Activated naive CD8-positive, alpha-beta T cell treated with anti-CD3 and anti-CD28 coated beads for 36 hours (primary cell): ENCODE results near the gene TTK. TPM values are rescaled to one million over a fixed set of nuclear protein-coding genes. Genes with fewer than 3 reads are reported as not detected.

Source experiments
- DNase-seq: peaks from one replicate; pipeline ENCODE4 v3.0.0; 2021
- H3K27ac Mint-ChIP-seq: one replicate; pipeline ENCODE4 v1.8.0; 2022; ENCODE audit warnings: mild to moderate bottlenecking, moderate library complexity, mixed read lengths
- H3K27me3 Mint-ChIP-seq: one replicate; pipeline ENCODE4 v1.8.0; 2022; ENCODE audit warnings: mild to moderate bottlenecking, mixed read lengths
- H3K36me3 Mint-ChIP-seq: one replicate; pipeline ENCODE4 v1.8.0; 2021; ENCODE audit warnings: mild to moderate bottlenecking, mixed read lengths
- H3K4me1 Mint-ChIP-seq: one replicate; pipeline ENCODE4 v1.8.0; 2021; ENCODE audit warnings: mixed read lengths
- H3K4me3 Mint-ChIP-seq: one replicate; pipeline ENCODE4 v1.8.0; 2022; ENCODE audit warnings: mild to moderate bottlenecking, moderate library complexity, mixed read lengths
- H3K9me3 Mint-ChIP-seq: one replicate; pipeline ENCODE4 v1.8.0; 2022; ENCODE audit warnings: mixed read lengths
- total RNA-seq, 2 experiments: library from RNA; stranded (reverse); gene quantifications; one replicate each; pipeline ENCODE4 v1.2.3, GENCODE V29; 2021

The TTK gene
- 10 to 100 TPM; 34.6 to 36.0 TPM for total RNA-seq

DNA sequence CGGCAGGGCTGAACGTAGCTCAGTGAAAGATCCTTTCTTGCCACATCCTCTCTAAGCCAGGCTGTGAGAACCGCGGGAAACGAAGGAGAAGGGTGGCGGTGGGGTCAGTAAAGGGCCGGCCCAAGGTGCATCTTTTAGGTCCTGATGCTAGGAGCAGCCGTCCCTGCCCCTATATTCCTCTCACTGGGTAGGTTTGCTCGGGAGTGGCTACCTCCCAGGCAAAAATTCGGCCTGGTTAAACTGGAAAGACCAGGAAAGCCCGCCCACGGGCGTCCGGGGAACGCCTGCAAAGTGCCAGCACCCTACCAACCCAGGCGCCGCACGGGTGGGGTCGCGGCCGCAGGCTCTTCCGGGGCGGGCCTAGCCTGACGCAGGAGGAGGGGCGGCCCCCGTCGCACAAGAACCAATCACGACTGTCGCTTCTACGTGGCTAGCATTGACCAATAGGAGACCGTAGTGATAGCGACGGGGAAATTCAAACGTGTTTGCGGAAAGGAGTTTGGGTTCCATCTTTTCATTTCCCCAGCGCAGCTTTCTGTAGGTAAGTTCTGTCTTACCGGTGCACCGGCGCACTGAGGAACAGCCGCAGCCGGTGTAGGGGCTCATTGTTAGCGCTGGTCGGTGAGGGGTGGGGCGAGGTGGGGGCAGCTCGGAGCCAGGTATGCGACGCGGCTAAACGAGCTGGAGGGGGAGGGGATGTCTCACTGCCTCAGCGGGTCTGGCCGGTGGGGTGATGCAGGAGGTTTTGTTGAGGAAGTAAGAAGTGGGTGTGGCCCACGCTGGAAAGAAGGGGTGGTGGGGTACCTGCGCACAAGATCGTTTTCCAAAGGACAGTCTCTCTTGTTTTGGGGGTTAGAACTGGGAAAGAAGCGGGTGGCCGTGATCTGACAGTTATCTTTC, at the start of gene TTK:
TSS of gene TTK (plus strand) at position 477 of the 900 bp plus-strand sequence. CDS start 1,195 bp downstream, outside the sequence.
- peak within 1 kb of the TSS; percentile 91 for H3K4me3 Mint-ChIP-seq
- H3K4me1 Mint-ChIP-seq: peaks cover 17% of the 10 kb centered on the region
- DNase-seq: peak; percentile 93
- peak within 1 kb of the TSS; percentile 88 for H3K27ac Mint-ChIP-seq
- H3K27me3 Mint-ChIP-seq: no peaks in the 10 kb centered on the region
- peaks cover 16% of the 10 kb centered on the region for H3K36me3 Mint-ChIP-seq
- no peaks in the 10 kb centered on the region for H3K9me3 Mint-ChIP-seq

GRCh38 chr6:79954849-79955248, 49.6 kb upstream of the TTK start:
- Mint-ChIP-seq H3K4me3 (no peak overlapping the region), H3K36me3 (no peaks in the 10 kb centered on the region), H3K27me3 (peaks cover 15% of the 10 kb centered on the region), H3K9me3 (no peaks in the 10 kb centered on the region), H3K4me1 (no peaks in the 10 kb centered on the region), H3K27ac (no peak overlapping the region)
- DNase-seq: no peak

DNA sequence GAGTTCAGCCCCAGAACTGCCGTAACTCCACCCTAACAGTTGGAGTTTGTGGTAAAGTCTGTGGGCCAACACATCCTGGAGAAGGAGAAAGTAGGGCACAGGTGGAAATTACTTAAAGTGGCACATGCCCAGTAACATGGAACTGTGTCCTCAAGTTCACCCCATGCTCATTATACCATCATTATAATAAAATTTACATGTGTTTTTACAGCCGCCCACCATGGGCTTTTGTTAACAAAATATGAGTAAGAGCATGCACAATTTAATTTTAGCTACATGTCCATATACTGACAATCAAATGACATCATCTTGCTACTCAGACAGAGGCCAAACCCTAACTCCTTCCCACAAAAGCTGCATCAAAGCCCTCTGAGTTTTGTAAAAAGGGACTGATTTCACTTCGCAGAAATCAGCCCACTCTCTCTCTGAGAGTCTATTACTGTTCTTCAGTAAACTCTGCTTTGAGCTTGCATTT, 39.8 kb upstream of the TTK start:
- Mint-ChIP-seq H3K4me1 (peaks cover 3% of the 10 kb centered on the region), H3K9me3 (peaks cover 29% of the 10 kb centered on the region), H3K27me3 (no peaks in the 10 kb centered on the region), H3K4me3 (no peak overlapping the region), H3K27ac (no peak overlapping the region), H3K36me3 (peaks cover 5% of the 10 kb centered on the region)
- no peak for DNase-seq

- peaks cover 5% of the 10 kb centered on the region for H3K36me3 Mint-ChIP-seq
- no peak overlapping the region for H3K4me3 Mint-ChIP-seq
- no peak for DNase-seq
- no peak overlapping the region for H3K27ac Mint-ChIP-seq
- peaks cover 34% of the 10 kb centered on the region for H3K9me3 Mint-ChIP-seq
- H3K27me3 Mint-ChIP-seq: no peaks in the 10 kb centered on the region
- peaks cover 3% of the 10 kb centered on the region for H3K4me1 Mint-ChIP-seq
These were observed 37.3 kb upstream of the TTK start for GRCh38 chr6:79967178-79967577.

DNA sequence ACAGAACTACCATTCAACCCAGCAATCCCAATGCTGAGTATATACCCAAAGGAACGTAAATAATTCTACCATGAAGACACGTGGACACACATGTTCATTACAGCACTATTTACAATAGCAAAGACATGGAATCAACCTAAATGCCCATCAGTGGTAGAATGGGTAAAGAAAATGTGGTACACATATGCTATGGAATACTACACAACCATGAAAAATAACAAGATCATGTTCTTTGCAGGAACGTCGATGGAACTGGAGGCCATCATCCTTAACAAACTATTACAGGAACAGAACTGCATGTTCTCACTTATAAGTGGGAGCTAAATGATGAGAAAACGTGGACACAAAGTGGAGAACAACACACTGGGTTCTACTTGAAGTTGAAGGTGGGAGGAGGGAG, 34.7 kb upstream of the TTK start:
- H3K27ac Mint-ChIP-seq: no peak overlapping the region
- peaks cover 5% of the 10 kb centered on the region for H3K36me3 Mint-ChIP-seq
- H3K4me1 Mint-ChIP-seq: no peaks in the 10 kb centered on the region
- peaks cover 34% of the 10 kb centered on the region for H3K9me3 Mint-ChIP-seq
- no peaks in the 10 kb centered on the region for H3K27me3 Mint-ChIP-seq
- no peak for DNase-seq
- no peak overlapping the region for H3K4me3 Mint-ChIP-seq

DNA sequence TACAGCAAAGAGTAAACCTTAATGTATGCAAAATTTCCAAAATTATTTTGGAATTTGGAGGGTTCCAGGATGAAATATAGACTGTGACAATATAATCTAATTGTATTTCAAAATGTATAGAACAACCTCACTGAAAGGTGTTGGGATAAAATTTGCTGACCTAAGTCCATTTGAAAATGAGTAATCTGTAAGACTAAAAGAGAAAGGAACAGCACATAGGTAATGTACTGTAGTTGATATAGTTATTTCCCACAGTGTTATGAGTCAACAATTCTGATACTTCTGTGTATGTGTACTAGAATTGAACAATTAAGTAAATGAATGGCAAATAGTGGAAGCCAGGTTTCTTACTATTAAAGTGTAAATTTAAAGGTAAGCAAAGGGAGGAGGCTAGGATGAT, 33.3 kb upstream of the TTK start:
- peaks cover 5% of the 10 kb centered on the region for H3K36me3 Mint-ChIP-seq
- H3K4me1 Mint-ChIP-seq: no peaks in the 10 kb centered on the region
- no peak overlapping the region for H3K27ac Mint-ChIP-seq
- no peak for DNase-seq
- H3K27me3 Mint-ChIP-seq: no peaks in the 10 kb centered on the region
- H3K9me3 Mint-ChIP-seq: peaks cover 32% of the 10 kb centered on the region
- H3K4me3 Mint-ChIP-seq: no peak overlapping the region

GRCh38 chr6:79981652-79982051, 22.8 kb upstream of the TTK start:
- DNase-seq: no peak
- H3K27ac Mint-ChIP-seq: no peak overlapping the region
- no peaks in the 10 kb centered on the region for H3K27me3 Mint-ChIP-seq
- H3K4me1 Mint-ChIP-seq: no peaks in the 10 kb centered on the region
- H3K36me3 Mint-ChIP-seq: no peaks in the 10 kb centered on the region
- H3K9me3 Mint-ChIP-seq: no peaks in the 10 kb centered on the region
- H3K4me3 Mint-ChIP-seq: no peak overlapping the region

GRCh38 chr6:79984261-79984660, 20.2 kb upstream of the TTK start:
- H3K36me3 Mint-ChIP-seq: no peaks in the 10 kb centered on the region
- DNase-seq: no peak
- H3K4me3 Mint-ChIP-seq: no peak overlapping the region
- no peaks in the 10 kb centered on the region for H3K4me1 Mint-ChIP-seq
- H3K27ac Mint-ChIP-seq: no peak overlapping the region
- no peaks in the 10 kb centered on the region for H3K27me3 Mint-ChIP-seq
- no peaks in the 10 kb centered on the region for H3K9me3 Mint-ChIP-seq

- Mint-ChIP-seq H3K27ac (no peak overlapping the region), H3K36me3 (no peaks in the 10 kb centered on the region)
These were observed 19.3 kb upstream of the TTK start for GRCh38 chr6:79985128-79985527.

DNA sequence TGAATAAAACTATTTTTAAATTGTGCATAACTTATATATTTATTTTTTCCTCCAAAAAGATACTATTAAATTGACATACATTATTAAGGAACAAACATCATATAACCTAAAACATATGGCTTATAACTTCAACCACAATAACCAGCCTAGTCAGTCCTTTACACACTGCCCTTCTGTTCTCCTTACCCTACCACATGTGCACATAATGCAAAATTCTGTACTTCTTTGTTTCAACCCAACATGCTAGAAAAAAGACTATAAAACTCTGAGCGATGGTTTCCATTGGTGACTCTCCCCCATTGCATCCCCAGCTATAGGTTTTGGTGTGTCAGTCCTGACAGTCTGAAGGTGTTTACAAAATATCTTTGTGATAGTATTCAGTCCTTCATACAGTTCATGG, 14.8 kb upstream of the TTK start:
- Mint-ChIP-seq H3K4me3 (no peak overlapping the region), H3K9me3 (no peaks in the 10 kb centered on the region), H3K27me3 (no peaks in the 10 kb centered on the region), H3K27ac (no peak overlapping the region), H3K4me1 (no peaks in the 10 kb centered on the region), H3K36me3 (no peaks in the 10 kb centered on the region)
- DNase-seq: no peak

More at GRCh38 chr6:79985128-79985527, 19.3 kb upstream of the TTK start:
- no peaks in the 10 kb centered on the region for H3K4me1 Mint-ChIP-seq
- no peak for DNase-seq
- H3K9me3 Mint-ChIP-seq: no peaks in the 10 kb centered on the region
- no peaks in the 10 kb centered on the region for H3K27me3 Mint-ChIP-seq
- H3K4me3 Mint-ChIP-seq: no peak overlapping the region

- H3K4me3 Mint-ChIP-seq: no peak overlapping the region
- H3K36me3 Mint-ChIP-seq: no peaks in the 10 kb centered on the region
These were observed 11.2 kb upstream of the TTK start for GRCh38 chr6:79993012-79993910.

DNA sequence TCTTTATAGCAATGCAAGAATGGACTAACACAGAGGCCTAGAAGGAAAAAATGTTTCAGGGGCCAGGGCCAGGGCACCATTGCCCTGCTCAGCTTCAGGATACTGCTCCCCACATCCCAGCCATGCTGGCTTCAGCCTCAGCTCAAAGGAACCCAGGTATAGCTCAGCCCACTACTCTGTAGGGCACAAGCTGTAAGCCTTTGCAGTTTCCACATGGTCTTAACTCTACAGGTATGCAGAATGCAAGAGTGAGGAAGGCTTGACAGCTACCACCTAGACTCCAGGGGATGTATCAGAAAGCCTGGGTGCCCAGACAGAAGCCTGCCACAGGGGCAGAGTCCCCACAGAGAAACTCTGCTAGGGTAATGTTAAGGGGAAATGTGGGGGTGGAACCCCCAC, 10.5 kb upstream of the TTK start:
- H3K36me3 Mint-ChIP-seq: no peaks in the 10 kb centered on the region
- no peak overlapping the region for H3K4me3 Mint-ChIP-seq
- no peaks in the 10 kb centered on the region for H3K9me3 Mint-ChIP-seq
- DNase-seq: no peak
- no peak overlapping the region for H3K27ac Mint-ChIP-seq
- H3K4me1 Mint-ChIP-seq: no peaks in the 10 kb centered on the region
- no peaks in the 10 kb centered on the region for H3K27me3 Mint-ChIP-seq

More at GRCh38 chr6:79993012-79993910, 11.2 kb upstream of the TTK start:
- Mint-ChIP-seq H3K9me3 (no peaks in the 10 kb centered on the region), H3K27me3 (no peaks in the 10 kb centered on the region), H3K4me1 (no peaks in the 10 kb centered on the region), H3K27ac (no peak overlapping the region)
- DNase-seq: no peak

DNA sequence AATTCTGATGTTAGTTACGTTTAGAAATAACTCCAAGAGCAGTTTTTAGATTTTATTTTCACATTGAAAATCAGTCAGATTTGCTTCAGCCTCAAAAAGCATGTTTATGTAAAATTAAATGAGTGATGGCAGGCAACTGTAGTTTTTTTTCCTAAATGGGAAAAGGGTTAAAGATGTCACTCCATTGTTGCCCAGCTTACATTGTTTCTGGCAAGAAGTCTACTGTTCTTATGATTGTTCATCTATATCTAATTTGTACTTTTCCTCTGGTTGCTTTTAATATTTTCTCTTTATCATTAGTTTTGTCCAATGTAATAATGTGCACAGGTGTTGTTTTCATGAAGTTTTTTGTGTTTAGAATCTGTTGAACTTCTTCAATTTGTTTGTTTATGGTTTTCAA, 6.7 kb upstream of the TTK start:
- no peaks in the 10 kb centered on the region for H3K4me1 Mint-ChIP-seq
- H3K36me3 Mint-ChIP-seq: no peaks in the 10 kb centered on the region
- no peak for DNase-seq
- no peaks in the 10 kb centered on the region for H3K9me3 Mint-ChIP-seq
- no peaks in the 10 kb centered on the region for H3K27me3 Mint-ChIP-seq
- no peak overlapping the region for H3K4me3 Mint-ChIP-seq
- no peak overlapping the region for H3K27ac Mint-ChIP-seq

- Mint-ChIP-seq H3K27me3 (no peaks in the 10 kb centered on the region), H3K9me3 (no peaks in the 10 kb centered on the region), H3K4me3 (no peak overlapping the region), H3K27ac (no peak overlapping the region), H3K4me1 (peaks cover 17% of the 10 kb centered on the region), H3K36me3 (peaks cover 5% of the 10 kb centered on the region)
- DNase-seq: no peak
These were observed 3.1 kb upstream of the TTK start for GRCh38 chr6:80001337-80001736.

- peaks cover 17% of the 10 kb centered on the region for H3K4me1 Mint-ChIP-seq
- no peak for DNase-seq
- peak overlapping the region; percentile 91 for H3K4me3 Mint-ChIP-seq
- H3K27me3 Mint-ChIP-seq: no peaks in the 10 kb centered on the region
- H3K36me3 Mint-ChIP-seq: peaks cover 14% of the 10 kb centered on the region
- no peaks in the 10 kb centered on the region for H3K9me3 Mint-ChIP-seq
- peak overlapping the region; percentile 88 for H3K27ac Mint-ChIP-seq
These were observed 650 bp upstream of the TTK start for GRCh38 chr6:80003826-80004172.
